ENCODE measurements around the gene CPZ.

CPZ gene

GRCh38 chr4:8596891-8597290, 4.3 kb downstream of the CPZ start:
- no peak for DNase-seq

GRCh38 chr4:8597319-8597718, 4.8 kb downstream of the CPZ start:
- DNase-seq, result no peak

GRCh38 chr4:8597791-8598190, 5.2 kb downstream of the CPZ start:
- DNase-seq, result no peak

- DNase-seq, result no peak
Observed at GRCh38 chr4:8598391-8599090, 6.0 kb downstream of the CPZ start.

GRCh38 chr4:8599091-8599460, 6.5 kb downstream of the CPZ start:
- DNase-seq, result no peak

- no peak for DNase-seq
Observed at GRCh38 chr4:8599657-8600056, 7.1 kb downstream of the CPZ start.

- DNase-seq, result no peak
Observed at GRCh38 chr4:8600266-8600665, 7.7 kb downstream of the CPZ start.

- DNase-seq, result no peak
Observed at GRCh38 chr4:8600686-8601085, 8.1 kb downstream of the CPZ start.

GRCh38 chr4:8601086-8601485, 8.5 kb downstream of the CPZ start:
- no peak for DNase-seq

- no peak for DNase-seq
Observed at GRCh38 chr4:8601556-8601955, 9.0 kb downstream of the CPZ start.

GRCh38 chr4:8602686-8603430, 10.3 kb downstream of the CPZ start:
- DNase-seq, result no peak

- no peak for DNase-seq
Observed at GRCh38 chr4:8603931-8604330, 11.4 kb downstream of the CPZ start.

- DNase-seq, result no peak
Observed at GRCh38 chr4:8605289-8605688, 12.7 kb downstream of the CPZ start.

GRCh38 chr4:8606476-8606875, 13.9 kb downstream of the CPZ start:
- no peak for DNase-seq

GRCh38 chr4:8606966-8607365, 14.4 kb downstream of the CPZ start:
- no peak for DNase-seq

GRCh38 chr4:8607603-8608481, 15.3 kb downstream of the CPZ start:
- peak in 1 of 5 experiments; percentile 15 for DNase-seq

- no peak for DNase-seq
Observed at GRCh38 chr4:8608714-8609391, 16.3 kb downstream of the CPZ start.

GRCh38 chr4:8609406-8609805, 16.8 kb downstream of the CPZ start:
- DNase-seq, result no peak

- DNase-seq, result no peak
Observed at GRCh38 chr4:8609824-8610350, 17.3 kb downstream of the CPZ start.

- no peak for DNase-seq
Observed at GRCh38 chr4:8610858-8611616, 18.5 kb downstream of the CPZ start.

GRCh38 chr4:8612646-8613045, 20.1 kb downstream of the CPZ start:
- DNase-seq, result no peak

Measured in T-helper 2 cell (primary cell).